Measurements from ENCODE around the gene GM2A.

GM2A gene

DNA sequence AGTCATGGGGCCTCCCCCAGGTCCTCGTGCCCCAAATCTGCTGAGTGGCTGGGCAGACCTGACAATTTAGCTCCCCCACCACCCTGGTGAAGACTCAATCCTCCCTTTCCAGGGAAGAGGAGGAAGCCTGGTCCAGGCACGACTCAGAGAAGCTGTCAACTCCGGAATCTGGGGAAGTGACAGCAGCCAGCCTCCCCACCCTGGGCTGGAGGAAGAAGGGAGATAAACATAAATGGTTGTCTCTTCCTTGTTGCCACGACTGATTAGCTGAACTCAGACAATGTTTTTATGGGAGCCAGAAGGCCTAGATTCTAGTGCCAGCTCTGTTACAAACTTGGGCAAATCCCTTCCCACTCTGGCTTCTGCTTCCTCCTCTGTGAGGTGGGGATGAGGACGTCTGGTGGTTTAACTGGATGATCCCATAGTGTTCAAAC lies 44.5 kb upstream of the GM2A start:
- Histone ChIP-seq H3K9ac (ENCODE audit: low read length) (peak overlapping the region; percentile 54), H2AFZ (ENCODE audit: low read depth, low read length, severe bottlenecking) (no peak overlapping the region), H3K9me3 (ENCODE audit: insufficient read depth, low read length) (no peaks in the 10 kb centered on the region), H3K4me2 (ENCODE audit: low read depth, low read length, poor library complexity, severe bottlenecking) (peak overlapping the region; percentile 80), H4K20me1 (ENCODE audit: low read depth, low read length) (no peaks in the 10 kb centered on the region), H3K4me3 (ENCODE audit: insufficient read depth, low read length, poor library complexity, severe bottlenecking) (no peak overlapping the region), H3K79me2 (ENCODE audit: insufficient read depth, low read length) (peaks cover 73% of the 10 kb centered on the region), H3K27me3 (ENCODE audit: low read length) (no peaks in the 10 kb centered on the region), H3K9me2 (replicated peaks; ENCODE audit: insufficient read depth, low read length) (no peaks in the 10 kb centered on the region), H3K27ac (ENCODE audit: low read depth, low read length) (peak overlapping the region; percentile 98), H3K36me3 (ENCODE audit: low read length) (peaks cover 12% of the 10 kb centered on the region), H3F3A (ENCODE audit: insufficient read depth) (peaks cover 75% of the 10 kb centered on the region)
- TF ChIP-seq, protein P1, sequence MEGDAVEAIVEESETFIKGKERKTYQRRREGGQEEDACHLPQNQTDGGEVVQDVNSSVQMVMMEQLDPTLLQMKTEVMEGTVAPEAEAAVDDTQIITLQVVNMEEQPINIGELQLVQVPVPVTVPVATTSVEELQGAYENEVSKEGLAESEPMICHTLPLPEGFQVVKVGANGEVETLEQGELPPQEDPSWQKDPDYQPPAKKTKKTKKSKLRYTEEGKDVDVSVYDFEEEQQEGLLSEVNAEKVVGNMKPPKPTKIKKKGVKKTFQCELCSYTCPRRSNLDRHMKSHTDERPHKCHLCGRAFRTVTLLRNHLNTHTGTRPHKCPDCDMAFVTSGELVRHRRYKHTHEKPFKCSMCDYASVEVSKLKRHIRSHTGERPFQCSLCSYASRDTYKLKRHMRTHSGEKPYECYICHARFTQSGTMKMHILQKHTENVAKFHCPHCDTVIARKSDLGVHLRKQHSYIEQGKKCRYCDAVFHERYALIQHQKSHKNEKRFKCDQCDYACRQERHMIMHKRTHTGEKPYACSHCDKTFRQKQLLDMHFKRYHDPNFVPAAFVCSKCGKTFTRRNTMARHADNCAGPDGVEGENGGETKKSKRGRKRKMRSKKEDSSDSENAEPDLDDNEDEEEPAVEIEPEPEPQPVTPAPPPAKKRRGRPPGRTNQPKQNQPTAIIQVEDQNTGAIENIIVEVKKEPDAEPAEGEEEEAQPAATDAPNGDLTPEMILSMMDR (IDR thresholded peaks at IDR 0.05; ENCODE audit: insufficient read depth, low read length, poor library complexity, severe bottlenecking): no peak
- no peak for TF ChIP-seq EZH2phosphoT487 (conservative IDR thresholded peaks at IDR 0.05; ENCODE audit: low read length)

DNA sequence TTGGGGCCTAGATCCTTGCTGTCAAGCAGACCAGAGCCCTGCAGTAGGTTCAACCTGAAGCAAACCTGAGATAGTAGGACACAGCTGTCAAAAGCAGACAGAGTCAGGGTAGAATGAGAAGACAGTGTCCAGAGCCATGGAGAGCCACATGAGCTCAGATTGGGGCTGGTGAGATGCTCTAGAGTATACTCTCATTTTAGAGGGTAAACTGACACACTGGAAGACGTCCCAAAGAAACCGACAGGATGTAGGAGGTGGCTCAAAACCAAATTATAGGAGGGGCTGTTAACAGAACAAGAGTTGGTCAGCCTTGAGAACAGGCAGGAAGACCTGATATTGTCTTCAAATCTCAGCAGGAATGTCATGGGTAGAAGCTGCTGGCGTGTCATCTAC lies 40.6 kb upstream of the GM2A start:
- peak overlapping the region; percentile 46 for H3K4me3 ChIP-seq (ENCODE audit: insufficient read depth, low read length, poor library complexity, severe bottlenecking)
- TF ChIP-seq EZH2phosphoT487 (conservative IDR thresholded peaks at IDR 0.05; ENCODE audit: low read length): no peak
- TF ChIP-seq, protein P1 (IDR thresholded peaks at IDR 0.05; ENCODE audit: insufficient read depth, low read length, poor library complexity, severe bottlenecking): no peak
- no peaks in the 10 kb centered on the region for H3K27me3 ChIP-seq (ENCODE audit: low read length)
- no peaks in the 10 kb centered on the region for H3K9me3 ChIP-seq (ENCODE audit: insufficient read depth, low read length)
- H3K4me2 ChIP-seq (ENCODE audit: low read depth, low read length, poor library complexity, severe bottlenecking): peak overlapping the region; percentile 96
- no peaks in the 10 kb centered on the region for H3K9me2 ChIP-seq (replicated peaks; ENCODE audit: insufficient read depth, low read length)
- H3K36me3 ChIP-seq (ENCODE audit: low read length): peaks cover 4% of the 10 kb centered on the region; the same call in 1 of the 2 replicates
- peak overlapping the region; percentile 98 for H3K27ac ChIP-seq (ENCODE audit: low read depth, low read length)
- peaks cover 88% of the 10 kb centered on the region for H3F3A ChIP-seq (ENCODE audit: insufficient read depth)
- peak overlapping the region; percentile 96 for H3K9ac ChIP-seq (ENCODE audit: low read length)
- no peak overlapping the region for H2AFZ ChIP-seq (ENCODE audit: low read depth, low read length, severe bottlenecking)
- H4K20me1 ChIP-seq (ENCODE audit: low read depth, low read length): no peaks in the 10 kb centered on the region
- peaks cover 75% of the 10 kb centered on the region for H3K79me2 ChIP-seq (ENCODE audit: insufficient read depth, low read length)

DNA sequence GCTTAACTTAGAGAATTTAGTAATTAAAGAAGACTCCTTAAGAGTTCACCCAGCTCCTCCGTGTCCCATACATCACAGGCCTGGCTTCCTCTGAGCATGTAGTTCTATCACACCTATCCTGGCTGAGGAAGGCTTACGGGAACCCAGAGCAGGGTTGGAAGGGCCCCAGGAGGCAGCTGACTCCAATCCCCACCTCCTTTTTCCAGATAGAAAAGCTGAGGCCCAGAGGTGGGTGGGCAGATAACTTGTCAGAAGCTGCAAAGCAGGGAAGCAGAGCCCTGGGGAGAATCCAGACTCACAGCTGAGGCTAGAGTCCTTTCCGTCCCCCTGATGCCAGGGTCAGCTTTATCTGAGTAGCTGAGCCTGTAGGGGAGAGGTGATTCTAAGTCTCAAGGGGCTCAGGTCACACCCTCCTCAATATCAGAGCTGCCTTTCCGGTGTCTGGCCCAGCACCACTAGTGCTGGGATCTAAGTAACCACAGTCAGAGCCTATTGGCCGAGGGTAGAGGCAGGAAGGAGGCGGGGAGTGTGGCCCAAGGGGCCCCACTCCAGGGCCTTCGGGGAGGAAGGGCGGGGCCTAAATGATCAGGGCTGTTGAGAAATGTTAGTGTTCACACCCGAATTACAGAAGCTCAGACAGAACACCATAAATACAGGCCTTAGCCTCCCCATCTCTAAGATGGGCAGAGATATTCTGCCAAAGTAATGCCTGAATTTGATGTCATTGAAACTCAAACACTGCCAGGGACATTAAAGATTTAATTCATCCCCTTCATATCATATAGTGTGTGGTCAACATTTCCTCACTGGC lies 39.0 kb upstream of the GM2A start:
- Histone ChIP-seq H3K36me3 (ENCODE audit: low read length) (peaks cover 5% of the 10 kb centered on the region; the same call in 1 of the 2 replicates), H3K79me2 (ENCODE audit: insufficient read depth, low read length) (peaks cover 75% of the 10 kb centered on the region), H3K27ac (ENCODE audit: low read depth, low read length) (peak overlapping the region; percentile 98), H3K27me3 (ENCODE audit: low read length) (no peaks in the 10 kb centered on the region), H3K9me2 (replicated peaks; ENCODE audit: insufficient read depth, low read length) (no peaks in the 10 kb centered on the region), H3K9ac (ENCODE audit: low read length) (peak overlapping the region; percentile 96), H3K4me3 (ENCODE audit: insufficient read depth, low read length, poor library complexity, severe bottlenecking) (peak overlapping the region; percentile 52), H3F3A (ENCODE audit: insufficient read depth) (peaks cover 90% of the 10 kb centered on the region), H3K9me3 (ENCODE audit: insufficient read depth, low read length) (no peaks in the 10 kb centered on the region), H2AFZ (ENCODE audit: low read depth, low read length, severe bottlenecking) (no peak overlapping the region), H4K20me1 (ENCODE audit: low read depth, low read length) (no peaks in the 10 kb centered on the region), H3K4me2 (ENCODE audit: low read depth, low read length, poor library complexity, severe bottlenecking) (peak overlapping the region; percentile 96)
- no peak for TF ChIP-seq EZH2phosphoT487 (conservative IDR thresholded peaks at IDR 0.05; ENCODE audit: low read length)
